Measurements from ENCODE around the gene TUT4.

TUT4 gene

DNA sequence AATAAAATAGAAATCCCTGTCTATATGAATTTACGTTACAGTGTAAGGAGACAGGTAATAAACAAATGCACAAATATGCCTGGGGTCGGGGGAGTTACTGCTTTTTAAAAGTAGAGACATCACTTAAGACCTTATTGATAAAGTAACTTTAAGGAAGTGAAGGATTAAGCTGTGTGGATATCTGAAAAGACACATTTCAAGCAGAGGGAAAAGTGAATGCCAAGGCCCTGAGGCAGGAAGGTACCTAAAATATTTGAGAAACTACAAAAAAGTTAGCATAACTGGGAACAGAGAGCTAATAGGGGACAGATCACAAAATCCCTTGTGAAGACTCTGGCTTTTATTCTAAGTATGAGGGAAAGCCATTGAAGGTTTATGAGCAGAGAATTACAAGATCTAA lies 41.5 kb downstream of the TUT4 start:
- H3K79me2 ChIP-seq (ENCODE audit: insufficient read depth, low read length): no peaks in the 10 kb centered on the region; the same call in none of the 2 replicates
- peaks cover 35% of the 10 kb centered on the region for H3K36me3 ChIP-seq (ENCODE audit: low read length)
- H3K9me3 ChIP-seq (ENCODE audit: insufficient read depth, low read length): no peaks in the 10 kb centered on the region
- no peak overlapping the region for H3K9ac ChIP-seq (ENCODE audit: low read length)
- H3K9me2 ChIP-seq (replicated peaks; ENCODE audit: insufficient read depth, low read length): no peaks in the 10 kb centered on the region
- no peaks in the 10 kb centered on the region; the same call in 1 of the 2 replicates for H3F3A ChIP-seq (ENCODE audit: insufficient read depth)
- no peaks in the 10 kb centered on the region for H3K27me3 ChIP-seq (ENCODE audit: low read length)
- TF ChIP-seq EZH2phosphoT487 (conservative IDR thresholded peaks at IDR 0.05; ENCODE audit: low read length): no peak
- TF ChIP-seq, protein P1, sequence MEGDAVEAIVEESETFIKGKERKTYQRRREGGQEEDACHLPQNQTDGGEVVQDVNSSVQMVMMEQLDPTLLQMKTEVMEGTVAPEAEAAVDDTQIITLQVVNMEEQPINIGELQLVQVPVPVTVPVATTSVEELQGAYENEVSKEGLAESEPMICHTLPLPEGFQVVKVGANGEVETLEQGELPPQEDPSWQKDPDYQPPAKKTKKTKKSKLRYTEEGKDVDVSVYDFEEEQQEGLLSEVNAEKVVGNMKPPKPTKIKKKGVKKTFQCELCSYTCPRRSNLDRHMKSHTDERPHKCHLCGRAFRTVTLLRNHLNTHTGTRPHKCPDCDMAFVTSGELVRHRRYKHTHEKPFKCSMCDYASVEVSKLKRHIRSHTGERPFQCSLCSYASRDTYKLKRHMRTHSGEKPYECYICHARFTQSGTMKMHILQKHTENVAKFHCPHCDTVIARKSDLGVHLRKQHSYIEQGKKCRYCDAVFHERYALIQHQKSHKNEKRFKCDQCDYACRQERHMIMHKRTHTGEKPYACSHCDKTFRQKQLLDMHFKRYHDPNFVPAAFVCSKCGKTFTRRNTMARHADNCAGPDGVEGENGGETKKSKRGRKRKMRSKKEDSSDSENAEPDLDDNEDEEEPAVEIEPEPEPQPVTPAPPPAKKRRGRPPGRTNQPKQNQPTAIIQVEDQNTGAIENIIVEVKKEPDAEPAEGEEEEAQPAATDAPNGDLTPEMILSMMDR (IDR thresholded peaks at IDR 0.05; ENCODE audit: insufficient read depth, low read length, poor library complexity, severe bottlenecking): no peak
- no peak overlapping the region for H2AFZ ChIP-seq (ENCODE audit: low read depth, low read length, severe bottlenecking)
- H4K20me1 ChIP-seq (ENCODE audit: low read depth, low read length): no peaks in the 10 kb centered on the region
- no peak overlapping the region for H3K4me3 ChIP-seq (ENCODE audit: insufficient read depth, low read length, poor library complexity, severe bottlenecking)
- no peak overlapping the region for H3K4me2 ChIP-seq (ENCODE audit: low read depth, low read length, poor library complexity, severe bottlenecking)
- no peak overlapping the region for H3K27ac ChIP-seq (ENCODE audit: low read depth, low read length)

DNA sequence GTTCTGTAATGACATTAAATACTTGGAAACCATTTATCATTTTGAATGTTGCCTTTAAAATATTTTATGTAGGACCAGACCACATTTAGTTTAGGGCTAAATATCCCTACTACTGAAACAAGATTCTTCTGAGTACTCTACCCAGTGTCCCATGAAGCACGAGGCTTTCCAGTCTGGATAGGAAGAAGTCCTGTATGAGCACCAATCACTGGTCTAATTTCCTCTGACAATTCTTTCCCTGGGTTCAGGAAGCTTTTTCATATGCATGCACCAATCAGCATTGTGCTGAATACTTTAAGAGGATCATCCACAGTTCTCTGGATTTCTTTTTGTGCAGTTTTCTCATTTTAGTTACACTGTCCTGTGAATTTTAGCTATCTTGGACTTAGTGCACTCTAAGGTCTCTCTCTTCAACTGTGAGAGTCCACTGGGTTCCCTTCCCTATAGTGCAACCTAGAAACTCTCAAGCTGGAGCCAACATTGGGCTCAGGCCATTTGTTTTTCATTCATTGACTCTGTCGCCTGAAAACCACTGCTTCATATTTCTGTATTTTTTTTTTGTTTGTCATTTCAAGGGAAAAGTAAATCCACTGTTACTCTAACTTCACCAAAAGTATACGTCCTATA lies 45.9 kb downstream of the TUT4 start:
- no peaks in the 10 kb centered on the region for H3K79me2 ChIP-seq (ENCODE audit: insufficient read depth, low read length)

DNA sequence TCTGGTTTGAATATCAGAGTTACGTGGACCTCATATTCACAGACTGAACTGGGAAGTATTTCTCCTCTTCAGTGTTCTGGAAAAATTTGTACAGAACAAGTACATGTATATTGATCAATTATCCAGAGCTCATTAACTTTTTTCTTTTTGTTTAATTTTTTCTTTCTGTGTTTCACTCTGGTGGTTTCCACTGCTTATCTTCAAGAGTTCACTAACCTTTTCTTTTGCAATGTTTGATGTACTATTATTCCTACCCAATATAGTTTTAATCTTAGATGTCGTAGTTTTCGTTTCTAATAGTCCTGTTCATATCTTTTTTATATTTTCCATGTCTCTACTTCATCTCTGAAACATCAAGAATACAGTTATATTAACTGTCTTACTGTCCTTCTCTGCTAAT lies 46.5 kb downstream of the TUT4 start:
- TF ChIP-seq, protein P1 (IDR thresholded peaks at IDR 0.05; ENCODE audit: insufficient read depth, low read length, poor library complexity, severe bottlenecking): no peak
- TF ChIP-seq EZH2phosphoT487 (conservative IDR thresholded peaks at IDR 0.05; ENCODE audit: low read length): no peak
- H3K27me3 ChIP-seq (ENCODE audit: low read length): no peaks in the 10 kb centered on the region
- no peaks in the 10 kb centered on the region for H3K79me2 ChIP-seq (ENCODE audit: insufficient read depth, low read length)
- 0 out of 2 replicates have a peak, but pooled peaks cover 4% of the 10 kb centered on the region for H4K20me1 ChIP-seq (ENCODE audit: low read depth, low read length)
- H3K36me3 ChIP-seq (ENCODE audit: low read length): peaks cover 27% of the 10 kb centered on the region; the same call in 1 of the 2 replicates
- no peak overlapping the region for H3K4me3 ChIP-seq (ENCODE audit: insufficient read depth, low read length, poor library complexity, severe bottlenecking)
- no peak overlapping the region for H3K27ac ChIP-seq (ENCODE audit: low read depth, low read length)
- H2AFZ ChIP-seq (ENCODE audit: low read depth, low read length, severe bottlenecking): no peak overlapping the region
- H3K4me2 ChIP-seq (ENCODE audit: low read depth, low read length, poor library complexity, severe bottlenecking): no peak overlapping the region
- H3F3A ChIP-seq (ENCODE audit: insufficient read depth): no peaks in the 10 kb centered on the region
- no peak overlapping the region for H3K9ac ChIP-seq (ENCODE audit: low read length)
- no peaks in the 10 kb centered on the region for H3K9me2 ChIP-seq (replicated peaks; ENCODE audit: insufficient read depth, low read length)
- no peaks in the 10 kb centered on the region for H3K9me3 ChIP-seq (ENCODE audit: insufficient read depth, low read length)

More for the DNA sequence above, 45.9 kb downstream of the TUT4 start:
- Histone ChIP-seq H3K9me2 (replicated peaks; ENCODE audit: insufficient read depth, low read length) (no peaks in the 10 kb centered on the region), H3F3A (ENCODE audit: insufficient read depth) (no peaks in the 10 kb centered on the region), H3K9ac (ENCODE audit: low read length) (no peak overlapping the region), H3K9me3 (ENCODE audit: insufficient read depth, low read length) (no peaks in the 10 kb centered on the region), H3K4me3 (ENCODE audit: insufficient read depth, low read length, poor library complexity, severe bottlenecking) (no peak overlapping the region), H3K27ac (ENCODE audit: low read depth, low read length) (no peak overlapping the region), H2AFZ (ENCODE audit: low read depth, low read length, severe bottlenecking) (no peak overlapping the region), H4K20me1 (ENCODE audit: low read depth, low read length) (0 out of 2 replicates have a peak, but pooled peaks cover 4% of the 10 kb centered on the region), H3K36me3 (ENCODE audit: low read length) (peaks cover 23% of the 10 kb centered on the region; the same call in 1 of the 2 replicates), H3K27me3 (ENCODE audit: low read length) (no peaks in the 10 kb centered on the region), H3K4me2 (ENCODE audit: low read depth, low read length, poor library complexity, severe bottlenecking) (no peak overlapping the region)
- no peak for TF ChIP-seq EZH2phosphoT487 (conservative IDR thresholded peaks at IDR 0.05; ENCODE audit: low read length)
- TF ChIP-seq, protein P1 (IDR thresholded peaks at IDR 0.05; ENCODE audit: insufficient read depth, low read length, poor library complexity, severe bottlenecking): no peak

All from SU-DHL-6 (cell line).